B cell (primary cell): ENCODE data around the gene A2ML1.

Source experiments
- EZH2 ChIP-seq: IDR thresholded peaks from 2 replicates; pipeline ENCODE4 v1.6.1; 2012; ENCODE audit warnings: borderline replicate concordance, low read depth, mild to moderate bottlenecking, moderate library complexity, low read length; ENCODE audit not compliant: insufficient read depth, poor library complexity, severe bottlenecking
- TF ChIP-seq, protein P1 (sequence below): fragments of 200-600 bp; IDR thresholded peaks from one replicate; pipeline ENCODE4 v1.8.0; 2022; ENCODE audit warnings: antibody characterized with exemption, mild to moderate bottlenecking

DNA sequence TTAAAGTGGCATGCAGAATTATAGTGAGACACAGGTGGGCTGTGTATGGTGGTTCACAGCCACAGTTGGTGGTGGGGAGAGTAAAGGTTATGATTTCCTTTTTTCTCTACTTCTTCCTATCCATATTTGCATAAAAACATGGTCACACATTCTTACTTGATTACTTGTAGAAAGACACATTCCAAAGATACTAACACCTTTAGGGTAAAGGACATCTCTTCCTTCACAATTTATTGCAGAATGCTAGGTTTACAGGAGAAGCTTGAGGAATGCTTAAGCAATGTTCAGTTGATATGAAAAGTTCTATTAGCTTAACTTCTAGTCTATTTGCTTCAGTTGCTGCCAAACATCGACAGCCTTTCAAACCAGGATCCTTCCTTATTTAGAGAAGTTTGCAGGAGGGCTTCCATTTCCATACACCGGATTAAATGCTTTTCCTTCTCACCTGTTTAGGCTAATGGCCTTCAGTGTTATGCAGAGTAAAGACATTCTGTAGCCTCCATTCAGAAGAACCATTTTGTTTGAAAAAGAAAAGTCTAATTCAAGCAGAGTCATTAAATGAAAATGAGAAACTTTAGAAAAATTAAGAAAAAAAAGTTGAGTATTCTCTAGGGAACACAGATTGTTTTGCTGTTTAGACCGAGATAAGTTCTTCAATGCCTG, 89.3 kb downstream of the A2ML1 start:
- TF ChIP-seq, protein P1, sequence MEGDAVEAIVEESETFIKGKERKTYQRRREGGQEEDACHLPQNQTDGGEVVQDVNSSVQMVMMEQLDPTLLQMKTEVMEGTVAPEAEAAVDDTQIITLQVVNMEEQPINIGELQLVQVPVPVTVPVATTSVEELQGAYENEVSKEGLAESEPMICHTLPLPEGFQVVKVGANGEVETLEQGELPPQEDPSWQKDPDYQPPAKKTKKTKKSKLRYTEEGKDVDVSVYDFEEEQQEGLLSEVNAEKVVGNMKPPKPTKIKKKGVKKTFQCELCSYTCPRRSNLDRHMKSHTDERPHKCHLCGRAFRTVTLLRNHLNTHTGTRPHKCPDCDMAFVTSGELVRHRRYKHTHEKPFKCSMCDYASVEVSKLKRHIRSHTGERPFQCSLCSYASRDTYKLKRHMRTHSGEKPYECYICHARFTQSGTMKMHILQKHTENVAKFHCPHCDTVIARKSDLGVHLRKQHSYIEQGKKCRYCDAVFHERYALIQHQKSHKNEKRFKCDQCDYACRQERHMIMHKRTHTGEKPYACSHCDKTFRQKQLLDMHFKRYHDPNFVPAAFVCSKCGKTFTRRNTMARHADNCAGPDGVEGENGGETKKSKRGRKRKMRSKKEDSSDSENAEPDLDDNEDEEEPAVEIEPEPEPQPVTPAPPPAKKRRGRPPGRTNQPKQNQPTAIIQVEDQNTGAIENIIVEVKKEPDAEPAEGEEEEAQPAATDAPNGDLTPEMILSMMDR, result no peak
- no peak for TF ChIP-seq EZH2
